GM23338 (cell line): ENCODE results near the gene CCN5.

ENCODE experiments used
- CREB1 ChIP-seq: fragments of 250-450 bp; sonication (Bioruptor Pico); IDR thresholded peaks from 2 replicates; pipeline ENCODE4 v1.5.0; 2020; ENCODE audit warnings: low read depth, mild to moderate bottlenecking, moderate library complexity
- CTCF ChIP-seq, 2 experiments: fragments of 200-600 bp in 1 of 2; sonication (generic) in 1 of 2; conservative IDR thresholded peaks; 2 replicates each; pipeline versions ENCODE4 v1.5.1 to v1.6.1; 2016 to 2017; ENCODE audit warnings: antibody characterized with exemption in 2 of 2, low read depth in 2 of 2, mild to moderate bottlenecking in 2 of 2, moderate library complexity in 1 of 2
- EZH2 ChIP-seq: fragments of 200-600 bp; sonication (generic); IDR thresholded peaks from one replicate; pipeline ENCODE4 v1.8.0; 2017; ENCODE audit warnings: antibody characterized with exemption, mild to moderate bottlenecking, low read depth; ENCODE audit not compliant: unreplicated experiment
- EZH2phosphoT487 ChIP-seq: fragments of 200-600 bp; sonication (generic); IDR thresholded peaks from one replicate; pipeline ENCODE4 v1.8.1; 2018; ENCODE audit warnings: antibody characterized with exemption; ENCODE audit not compliant: unreplicated experiment
- JUNB ChIP-seq: IDR thresholded peaks from one replicate; pipeline ENCODE4 v1.6.1; 2016; ENCODE audit warnings: antibody characterized with exemption; ENCODE audit not compliant: unreplicated experiment
- NANOG ChIP-seq: IDR thresholded peaks from 2 replicates; pipeline ENCODE4 v1.6.1; 2016; ENCODE audit warnings: antibody characterized with exemption, borderline replicate concordance
- POLR2AphosphoS5 ChIP-seq: IDR thresholded peaks from 2 replicates; pipeline ENCODE4 v1.6.1; 2016; ENCODE audit warnings: antibody characterized with exemption, low read depth
- REST ChIP-seq: IDR thresholded peaks from one replicate; pipeline ENCODE4 v1.6.1; 2018; ENCODE audit warnings: antibody characterized with exemption; ENCODE audit not compliant: unreplicated experiment
- STAT1 ChIP-seq: IDR thresholded peaks from one replicate; pipeline ENCODE4 v1.6.1; 2016; ENCODE audit warnings: antibody characterized with exemption; ENCODE audit not compliant: unreplicated experiment
- ZNF114 ChIP-seq: fragments of 250-450 bp; sonication (Bioruptor Pico); IDR thresholded peaks from 2 replicates; pipeline ENCODE4 v1.5.0; 2020; ENCODE audit warnings: mild to moderate bottlenecking, moderate library complexity
- ZNF462 ChIP-seq: fragments of 250-450 bp; sonication (Bioruptor Pico); IDR thresholded peaks from 2 replicates; pipeline ENCODE4 v1.5.0; 2020; ENCODE audit warnings: mild to moderate bottlenecking, moderate library complexity

- TF ChIP-seq POLR2AphosphoS5, result no peak
- TF ChIP-seq CTCF (conservative IDR thresholded peaks at IDR 0.05; ENCODE audit: low read depth in 2 of 2), result no peak
- no peak for TF ChIP-seq ZNF114 (CRISPR knock-in tag)
- no peak for TF ChIP-seq EZH2
- TF ChIP-seq REST, result no peak
- TF ChIP-seq STAT1, result no peak
- TF ChIP-seq EZH2phosphoT487, result no peak
- no peak for TF ChIP-seq CREB1 (CRISPR knock-in tag)
- TF ChIP-seq JUNB, result no peak
- TF ChIP-seq ZNF462, result no peak
- no peak for TF ChIP-seq NANOG
These were observed 9.4 kb downstream of the CCN5 start for GRCh38 chr20:44724423-44725091.
